OCI-LY1 (cell line): Measurements from ENCODE around the gene SFXN1.

Source experiments
- H2AFZ ChIP-seq: fragments of 200-600 bp; sonication (generic), shearing (Covaris generic); 2 replicates; pipeline ENCODE4 v1.6.0; 2014; ENCODE audit warnings: antibody characterized with exemption, mild to moderate bottlenecking, low read length
- H3F3A ChIP-seq: fragments of 200-600 bp; sonication (generic), shearing (Covaris generic); 2 replicates; pipeline ENCODE4 v1.6.0; 2014; ENCODE audit warnings: mild to moderate bottlenecking, antibody characterized with exemption, low read length, moderate library complexity; ENCODE audit not compliant: insufficient read depth
- H3K27ac ChIP-seq: fragments of 200-600 bp; sonication (generic); 2 replicates; pipeline ENCODE4 v1.5.1; 2014; ENCODE audit warnings: low read length, mixed run types, mild to moderate bottlenecking, low read depth; ENCODE audit not compliant: poor library complexity, severe bottlenecking
- H3K27me3 ChIP-seq: fragments of 200-600 bp; sonication (generic); 2 replicates; pipeline ENCODE4 v1.6.0; 2014; ENCODE audit warnings: antibody characterized with exemption, mild to moderate bottlenecking, low read length, moderate library complexity; ENCODE audit not compliant: insufficient read depth
- H3K36me3 ChIP-seq: fragments of 200-600 bp; sonication (generic); 2 replicates; pipeline ENCODE4 v1.6.1; 2014; ENCODE audit warnings: mild to moderate bottlenecking, antibody characterized with exemption, low read length, moderate library complexity, mixed read lengths; ENCODE audit not compliant: insufficient read depth
- H3K4me1 ChIP-seq: fragments of 200-600 bp; sonication (generic); 2 replicates; pipeline ENCODE4 v1.5.1; 2014; ENCODE audit warnings: mild to moderate bottlenecking, low read length, moderate library complexity; ENCODE audit not compliant: insufficient read depth, severe bottlenecking
- H3K4me2 ChIP-seq: fragments of 200-600 bp; sonication (generic), shearing (Covaris generic); 2 replicates; pipeline ENCODE4 v1.6.1; 2014; ENCODE audit warnings: low read length
- H3K4me3 ChIP-seq: fragments of 200-600 bp; sonication (generic); 2 replicates; pipeline ENCODE4 v1.5.1; 2014; ENCODE audit warnings: low read length, low read depth, mild to moderate bottlenecking, mixed read lengths; ENCODE audit not compliant: poor library complexity, severe bottlenecking
- H3K79me2 ChIP-seq: fragments of 200-600 bp; shearing (Covaris generic); 2 replicates; pipeline ENCODE4 v1.6.1; 2016; ENCODE audit warnings: mixed run types, low read length, mixed read lengths; ENCODE audit not compliant: insufficient read depth
- H3K9ac ChIP-seq: fragments of 200-600 bp; sonication (generic), shearing (Covaris generic); 2 replicates; pipeline ENCODE4 v1.6.1; 2014; ENCODE audit warnings: mild to moderate bottlenecking, low read length, mixed read lengths
- H3K9me2 ChIP-seq: fragments of 200-600 bp; sonication (generic), shearing (Covaris generic); 2 replicates; pipeline ENCODE4 v1.6.1; 2014; ENCODE audit warnings: low read depth, mild to moderate bottlenecking, low read length, mixed read lengths
- H3K9me3 ChIP-seq: fragments of 200-600 bp; shearing (Covaris generic); 2 replicates; pipeline ENCODE4 v1.6.1; 2014; ENCODE audit warnings: low read length, mixed read lengths
- H4K20me1 ChIP-seq: fragments of 200-600 bp; sonication (generic), shearing (Covaris generic); 2 replicates; pipeline ENCODE4 v1.6.0; 2016; ENCODE audit warnings: mild to moderate bottlenecking, low read length; ENCODE audit not compliant: insufficient read depth
- EZH2 ChIP-seq: fragments of 200-600 bp; sonication (generic), shearing (Covaris generic); IDR thresholded peaks from 2 replicates; pipeline ENCODE4 v1.8.0; 2017; ENCODE audit warnings: borderline replicate concordance, mixed run types, mild to moderate bottlenecking, antibody characterized with exemption, low read length, moderate library complexity, mixed read lengths
- TF ChIP-seq, protein P1 (sequence below): fragments of 200-600 bp; sonication (generic), shearing (Covaris generic); IDR thresholded peaks from 2 replicates; pipeline ENCODE4 v1.5.1; 2017; ENCODE audit warnings: mild to moderate bottlenecking, antibody characterized with exemption, low read length, moderate library complexity, mixed read lengths

The SFXN1 gene

DNA sequence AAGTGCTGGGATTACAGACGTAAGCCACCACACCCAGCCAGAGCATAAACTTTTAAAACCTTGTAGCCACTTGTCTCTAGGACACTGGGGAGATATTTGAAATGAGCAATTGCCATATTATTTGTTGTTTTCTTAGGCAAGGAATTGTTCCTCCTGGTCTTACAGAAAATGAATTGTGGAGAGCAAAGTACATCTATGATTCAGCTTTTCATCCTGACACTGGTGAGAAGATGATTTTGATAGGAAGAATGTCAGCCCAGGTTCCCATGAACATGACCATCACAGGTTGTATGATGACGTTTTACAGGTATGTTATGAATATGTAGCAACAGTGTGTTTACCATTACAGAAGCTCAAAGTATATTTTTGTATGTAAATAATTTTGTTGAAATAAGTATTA is 30.5 kb downstream of the SFXN1 start:
- Histone ChIP-seq H3K4me3 (no peak overlapping the region), H3K36me3 (peaks cover 86% of the 10 kb centered on the region), H3K9me2 (no peaks in the 10 kb centered on the region), H3K9me3 (no peaks in the 10 kb centered on the region), H3K4me1 (peaks cover 10% of the 10 kb centered on the region), H4K20me1 (no peaks in the 10 kb centered on the region), H3K4me2 (no peak overlapping the region), H3K27me3 (no peaks in the 10 kb centered on the region), H3K9ac (no peak overlapping the region), H2AFZ (no peak overlapping the region), H3F3A (no peaks in the 10 kb centered on the region), H3K27ac (no peak overlapping the region), H3K79me2 (peaks cover 4% of the 10 kb centered on the region; the same call in 1 of the 2 replicates)
- TF ChIP-seq, protein P1, sequence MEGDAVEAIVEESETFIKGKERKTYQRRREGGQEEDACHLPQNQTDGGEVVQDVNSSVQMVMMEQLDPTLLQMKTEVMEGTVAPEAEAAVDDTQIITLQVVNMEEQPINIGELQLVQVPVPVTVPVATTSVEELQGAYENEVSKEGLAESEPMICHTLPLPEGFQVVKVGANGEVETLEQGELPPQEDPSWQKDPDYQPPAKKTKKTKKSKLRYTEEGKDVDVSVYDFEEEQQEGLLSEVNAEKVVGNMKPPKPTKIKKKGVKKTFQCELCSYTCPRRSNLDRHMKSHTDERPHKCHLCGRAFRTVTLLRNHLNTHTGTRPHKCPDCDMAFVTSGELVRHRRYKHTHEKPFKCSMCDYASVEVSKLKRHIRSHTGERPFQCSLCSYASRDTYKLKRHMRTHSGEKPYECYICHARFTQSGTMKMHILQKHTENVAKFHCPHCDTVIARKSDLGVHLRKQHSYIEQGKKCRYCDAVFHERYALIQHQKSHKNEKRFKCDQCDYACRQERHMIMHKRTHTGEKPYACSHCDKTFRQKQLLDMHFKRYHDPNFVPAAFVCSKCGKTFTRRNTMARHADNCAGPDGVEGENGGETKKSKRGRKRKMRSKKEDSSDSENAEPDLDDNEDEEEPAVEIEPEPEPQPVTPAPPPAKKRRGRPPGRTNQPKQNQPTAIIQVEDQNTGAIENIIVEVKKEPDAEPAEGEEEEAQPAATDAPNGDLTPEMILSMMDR = no peak
- TF ChIP-seq EZH2 = no peak

DNA sequence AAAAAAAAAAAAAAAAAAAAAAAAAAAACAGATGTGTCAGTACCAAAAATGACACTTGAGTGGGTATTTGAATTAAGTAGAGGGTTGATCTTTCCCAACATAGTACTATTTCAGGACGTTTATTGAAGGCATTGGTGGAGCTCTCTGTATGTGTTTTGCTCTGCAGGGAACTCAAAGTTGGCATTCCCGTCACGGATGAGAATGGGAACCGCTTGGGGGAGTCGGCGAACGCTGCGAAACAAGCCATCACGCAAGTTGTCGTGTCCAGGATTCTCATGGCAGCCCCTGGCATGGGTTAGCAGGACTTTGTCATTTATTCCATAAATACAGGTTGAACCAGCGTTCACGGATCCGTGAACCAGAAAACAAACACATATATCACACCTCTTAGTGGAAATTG is 34.9 kb downstream of the SFXN1 start:
- peaks cover 100% of the 10 kb centered on the region for H3K36me3 ChIP-seq
- no peak overlapping the region for H3K4me2 ChIP-seq
- no peak overlapping the region for H3K27ac ChIP-seq

DNA sequence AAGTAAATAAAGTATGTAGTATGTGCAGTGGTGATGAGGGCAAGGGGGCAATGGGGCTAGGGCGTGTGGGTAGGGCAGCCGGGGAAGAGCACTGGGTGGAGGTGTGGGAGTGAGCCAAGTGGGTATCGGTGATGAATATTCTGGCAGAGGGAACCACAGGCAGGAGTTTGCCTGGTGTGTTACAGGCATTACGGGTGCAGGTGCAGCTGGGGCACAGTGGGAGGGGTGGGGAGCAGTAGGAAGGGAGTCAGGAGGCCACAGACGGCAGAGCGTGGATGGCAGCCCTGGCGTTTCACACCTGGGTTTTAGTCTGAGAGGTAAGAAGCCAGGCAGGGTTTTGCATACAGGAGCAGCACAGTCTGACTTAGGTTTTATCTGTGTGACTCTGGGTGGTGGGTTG is 35.4 kb downstream of the SFXN1 start:
- no peaks in the 10 kb centered on the region for H3K79me2 ChIP-seq
- no peak overlapping the region for H3K27ac ChIP-seq
- no peaks in the 10 kb centered on the region for H4K20me1 ChIP-seq
- peaks cover 4% of the 10 kb centered on the region; the same call in 1 of the 2 replicates for H3K9me3 ChIP-seq
- no peaks in the 10 kb centered on the region for H3K9me2 ChIP-seq
- TF ChIP-seq EZH2 = no peak
- TF ChIP-seq, protein P1 = no peak
- no peaks in the 10 kb centered on the region for H3K4me1 ChIP-seq
- H3K27me3 ChIP-seq = no peaks in the 10 kb centered on the region
- H3K4me3 ChIP-seq = no peak overlapping the region
- no peak overlapping the region for H3K4me2 ChIP-seq
- no peak overlapping the region for H2AFZ ChIP-seq
- no peaks in the 10 kb centered on the region for H3F3A ChIP-seq
- H3K9ac ChIP-seq = no peak overlapping the region
- H3K36me3 ChIP-seq = peaks cover 100% of the 10 kb centered on the region

More for the DNA sequence above, 34.9 kb downstream of the SFXN1 start:
- no peaks in the 10 kb centered on the region for H3K4me1 ChIP-seq
- TF ChIP-seq EZH2 = no peak
- TF ChIP-seq, protein P1 = no peak
- no peaks in the 10 kb centered on the region for H4K20me1 ChIP-seq
- no peaks in the 10 kb centered on the region for H3F3A ChIP-seq
- H3K9me2 ChIP-seq = no peaks in the 10 kb centered on the region
- no peaks in the 10 kb centered on the region for H3K27me3 ChIP-seq
- no peak overlapping the region for H2AFZ ChIP-seq
- no peak overlapping the region for H3K9ac ChIP-seq
- peaks cover 2% of the 10 kb centered on the region; the same call in 1 of the 2 replicates for H3K9me3 ChIP-seq
- H3K4me3 ChIP-seq = no peak overlapping the region
- H3K79me2 ChIP-seq = no peaks in the 10 kb centered on the region
